Measurements from ENCODE around the gene RDH16.

DNA sequence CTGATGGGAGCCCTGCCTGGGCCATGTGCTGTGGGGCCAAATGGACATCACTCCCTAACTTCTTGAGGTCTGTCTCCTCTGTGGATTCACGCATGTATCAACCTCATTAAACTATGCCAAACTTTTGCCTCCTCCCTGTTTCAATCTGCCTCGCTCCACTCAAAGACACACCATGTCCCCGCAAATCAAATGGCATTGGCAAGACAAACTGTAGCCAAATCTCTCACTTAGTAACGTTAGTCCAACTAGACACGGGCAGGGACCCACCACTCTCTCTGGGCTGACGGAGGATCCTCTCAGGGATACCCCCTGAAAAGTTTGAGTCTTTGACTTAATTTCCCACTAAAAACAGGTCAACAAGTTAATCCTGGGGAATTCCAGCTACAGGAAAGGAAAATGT is 40.9 kb upstream of the RDH16 start:
- TF ChIP-seq, protein P1, sequence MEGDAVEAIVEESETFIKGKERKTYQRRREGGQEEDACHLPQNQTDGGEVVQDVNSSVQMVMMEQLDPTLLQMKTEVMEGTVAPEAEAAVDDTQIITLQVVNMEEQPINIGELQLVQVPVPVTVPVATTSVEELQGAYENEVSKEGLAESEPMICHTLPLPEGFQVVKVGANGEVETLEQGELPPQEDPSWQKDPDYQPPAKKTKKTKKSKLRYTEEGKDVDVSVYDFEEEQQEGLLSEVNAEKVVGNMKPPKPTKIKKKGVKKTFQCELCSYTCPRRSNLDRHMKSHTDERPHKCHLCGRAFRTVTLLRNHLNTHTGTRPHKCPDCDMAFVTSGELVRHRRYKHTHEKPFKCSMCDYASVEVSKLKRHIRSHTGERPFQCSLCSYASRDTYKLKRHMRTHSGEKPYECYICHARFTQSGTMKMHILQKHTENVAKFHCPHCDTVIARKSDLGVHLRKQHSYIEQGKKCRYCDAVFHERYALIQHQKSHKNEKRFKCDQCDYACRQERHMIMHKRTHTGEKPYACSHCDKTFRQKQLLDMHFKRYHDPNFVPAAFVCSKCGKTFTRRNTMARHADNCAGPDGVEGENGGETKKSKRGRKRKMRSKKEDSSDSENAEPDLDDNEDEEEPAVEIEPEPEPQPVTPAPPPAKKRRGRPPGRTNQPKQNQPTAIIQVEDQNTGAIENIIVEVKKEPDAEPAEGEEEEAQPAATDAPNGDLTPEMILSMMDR (IDR thresholded peaks at IDR 0.05; ENCODE audit: low read depth, low read length, poor library complexity, severe bottlenecking) = no peak
- TF ChIP-seq EZH2phosphoT487 (IDR thresholded peaks at IDR 0.05; ENCODE audit: borderline replicate concordance, low read length) = no peak
